Smooth muscle cell of the brain vasculature (primary cell): ENCODE results near the gene ARHGAP27.

Source experiments
- DNase-seq: peaks from one replicate; pipeline ENCODE4 v3.0.0-alpha.2; 2012; ENCODE audit warnings: low read depth, low spot score

ARHGAP27 gene

GRCh38 chr17:45385331-45385997 lies 47.2 kb downstream of the ARHGAP27 start:
- DNase-seq, result peak; percentile 65

GRCh38 chr17:45384789-45385262 lies 47.8 kb downstream of the ARHGAP27 start:
- no peak for DNase-seq

- no peak for DNase-seq
These were observed 48.5 kb downstream of the ARHGAP27 start for GRCh38 chr17:45384047-45384788.

GRCh38 chr17:45383003-45383402 lies 49.7 kb downstream of the ARHGAP27 start:
- no peak for DNase-seq

DNA sequence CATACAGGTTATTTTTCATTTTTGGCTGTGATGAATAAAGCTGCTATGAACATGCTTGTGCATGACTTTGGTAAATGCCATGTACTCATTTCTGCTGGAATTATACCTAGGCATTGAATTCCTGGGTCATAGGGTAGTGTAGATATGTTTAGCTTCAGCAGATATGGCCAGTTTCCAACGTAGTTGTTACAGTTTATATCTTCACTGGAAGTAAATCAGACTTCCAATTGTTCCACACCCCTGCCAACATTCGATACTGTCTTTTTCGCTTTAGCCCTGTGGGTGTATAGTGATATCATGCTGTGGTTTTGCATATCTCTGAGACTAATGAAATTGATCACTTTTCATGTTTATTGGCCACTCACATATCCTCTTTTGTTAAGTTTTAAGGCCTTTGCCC lies 50.4 kb downstream of the ARHGAP27 start:
- DNase-seq, result no peak

DNA sequence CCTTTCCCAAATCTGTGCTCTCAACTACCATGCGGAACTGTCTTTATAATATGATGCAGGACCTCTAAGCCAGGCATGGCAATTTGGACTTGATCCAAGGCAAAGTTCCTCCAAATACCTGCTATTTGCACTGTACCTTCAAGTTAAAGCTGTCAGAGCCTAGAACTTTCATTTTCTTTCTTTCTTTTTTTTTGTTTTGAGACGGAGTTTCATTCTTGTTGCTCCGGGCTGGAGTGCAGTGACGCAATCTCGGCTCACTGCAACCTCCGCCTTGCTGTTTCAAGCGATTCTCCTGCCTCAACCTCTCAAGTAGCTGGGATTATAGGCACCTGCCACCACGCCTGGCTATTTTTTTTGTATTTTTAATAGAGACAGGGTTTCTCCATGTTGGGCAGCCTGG lies 51.7 kb downstream of the ARHGAP27 start:
- no peak for DNase-seq

- no peak for DNase-seq
These were observed 52.5 kb downstream of the ARHGAP27 start for GRCh38 chr17:45380046-45380765.

- DNase-seq, result no peak
These were observed 55.3 kb downstream of the ARHGAP27 start for GRCh38 chr17:45377401-45377800.

DNA sequence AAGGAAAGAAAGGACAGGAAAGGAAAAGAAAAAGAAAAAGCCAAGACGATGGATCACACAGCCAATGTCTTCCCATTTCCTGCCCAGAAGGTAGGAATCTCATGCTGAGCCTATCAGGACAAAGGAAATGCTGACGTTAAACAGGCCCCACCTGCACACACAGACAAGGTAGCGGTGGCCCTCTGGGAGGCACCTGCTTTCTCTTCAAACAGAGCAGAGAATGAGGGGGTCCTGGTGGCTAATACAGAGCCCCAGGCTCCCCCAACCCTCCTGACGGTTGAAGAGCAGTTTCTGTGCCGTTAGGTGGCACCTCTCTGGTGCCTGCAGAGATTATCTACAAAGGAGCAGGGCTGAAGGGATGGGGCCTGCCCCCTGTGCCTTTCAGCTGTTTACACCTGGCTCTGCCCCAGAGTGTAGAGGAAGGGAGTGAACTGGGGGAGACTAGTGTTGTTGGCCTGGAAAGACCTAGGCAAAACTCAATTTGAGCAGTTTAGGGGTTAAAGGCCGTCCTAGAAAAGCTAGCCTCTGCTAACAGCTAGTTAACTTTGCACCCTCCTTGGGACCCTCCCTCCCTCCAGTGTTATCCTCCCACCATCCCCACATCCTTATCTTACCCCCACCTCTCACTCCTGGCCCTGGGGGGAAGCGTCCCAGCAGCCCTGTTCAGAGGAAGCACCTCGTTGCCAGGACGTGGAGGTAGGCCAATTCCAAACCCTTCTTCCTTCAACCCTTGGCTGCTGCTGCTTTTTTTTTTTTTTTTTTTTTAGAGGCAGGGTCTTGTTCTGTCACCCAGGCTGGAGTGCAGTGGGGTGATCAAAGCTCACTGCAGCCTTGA lies 56.3 kb downstream of the ARHGAP27 start:
- DNase-seq, result no peak

DNA sequence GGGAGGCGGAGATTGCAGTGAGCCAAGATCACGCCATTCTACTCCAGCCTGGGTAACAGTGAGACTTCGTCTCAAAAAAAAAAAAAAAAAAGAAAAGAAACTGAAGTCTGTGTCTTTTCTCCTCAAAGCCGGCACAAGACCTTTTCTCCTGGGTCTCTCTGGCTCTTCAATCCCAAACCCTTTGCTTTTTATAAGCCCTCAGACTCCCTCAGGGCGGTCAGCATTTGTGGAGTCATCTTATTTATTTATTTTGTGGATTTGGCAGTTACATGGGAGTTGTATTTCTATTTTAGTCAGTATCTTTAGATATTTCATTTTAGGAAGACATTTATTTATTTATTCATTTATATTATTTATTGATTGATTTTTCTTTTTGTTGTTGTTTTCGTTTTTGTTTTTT lies 58.2 kb downstream of the ARHGAP27 start:
- DNase-seq, result no peak

DNA sequence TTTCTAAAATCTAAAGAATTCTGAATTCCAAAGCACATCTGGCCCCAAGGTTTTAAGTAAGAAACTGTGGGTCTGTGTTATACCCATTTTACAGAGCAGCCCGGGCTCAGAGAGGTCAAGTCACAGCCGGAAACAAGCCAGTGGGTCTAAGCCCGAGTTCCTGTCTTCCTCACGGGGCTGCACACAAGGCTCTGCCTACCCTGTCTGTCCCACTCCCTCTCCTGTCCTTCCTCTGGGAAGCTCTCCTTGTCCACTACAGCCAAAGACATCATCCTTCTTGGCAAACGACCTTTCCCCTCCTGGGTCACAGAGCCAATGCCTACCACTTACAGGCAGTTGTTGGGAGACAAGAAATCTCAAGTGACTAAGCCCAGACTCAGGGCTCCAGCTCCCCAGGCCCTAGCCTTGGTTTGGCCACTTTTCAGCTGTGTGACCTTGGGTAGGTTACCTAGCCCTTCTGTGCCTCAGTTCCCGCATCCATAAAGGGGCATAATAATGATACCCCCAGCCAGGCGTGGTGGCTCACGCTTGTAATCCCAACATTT lies 60.3 kb downstream of the ARHGAP27 start:
- no peak for DNase-seq

- peak; percentile 95 for DNase-seq
These were observed 61.0 kb downstream of the ARHGAP27 start for GRCh38 chr17:45371414-45372324.

GRCh38 chr17:45370949-45371413 lies 61.7 kb downstream of the ARHGAP27 start:
- no peak for DNase-seq

GRCh38 chr17:45369421-45369820 lies 63.2 kb downstream of the ARHGAP27 start:
- no peak for DNase-seq

DNA sequence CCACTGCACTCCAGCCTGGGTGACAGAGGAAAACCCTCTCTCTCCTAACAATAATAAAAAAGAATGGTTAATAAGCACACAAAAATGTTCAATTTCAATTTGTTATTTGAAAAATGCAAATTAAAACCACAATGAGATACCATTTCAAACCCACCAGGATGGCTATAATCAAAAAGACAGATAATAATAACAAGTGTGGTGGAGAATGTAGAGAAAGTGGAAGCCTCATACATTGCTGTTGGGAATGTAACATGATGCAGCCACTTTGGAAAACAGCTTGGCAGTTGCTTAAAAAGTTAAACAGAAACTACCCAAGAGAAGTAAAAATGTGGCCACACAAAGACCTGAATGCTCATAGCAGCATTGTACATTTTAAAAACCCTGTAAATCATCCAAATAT lies 64.0 kb downstream of the ARHGAP27 start:
- DNase-seq, result no peak

- DNase-seq, result no peak
These were observed 65.5 kb downstream of the ARHGAP27 start for GRCh38 chr17:45367216-45367615.

DNA sequence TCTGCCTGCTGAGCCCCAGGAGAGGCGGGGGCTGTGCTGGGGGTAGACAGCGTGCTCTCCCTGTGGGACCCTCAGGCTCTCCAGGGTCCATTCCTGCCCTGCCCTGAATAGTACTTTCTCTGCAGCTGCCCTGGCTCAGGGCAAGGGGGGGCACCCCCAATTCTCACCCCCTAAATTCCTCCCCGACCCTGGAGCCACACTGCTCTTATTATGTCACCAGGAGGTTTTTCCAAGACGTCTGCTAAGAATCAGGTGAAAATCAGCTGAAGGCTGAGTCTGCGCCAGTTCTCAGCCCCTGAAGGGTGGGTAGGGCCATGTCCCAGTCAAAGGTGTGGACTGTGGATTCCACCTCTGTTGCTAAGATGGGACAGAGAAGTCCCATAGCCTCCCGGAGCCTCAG lies 66.0 kb downstream of the ARHGAP27 start:
- DNase-seq, result no peak

GRCh38 chr17:45366049-45366448 lies 66.6 kb downstream of the ARHGAP27 start:
- no peak for DNase-seq

- no peak for DNase-seq
These were observed 67.9 kb downstream of the ARHGAP27 start for GRCh38 chr17:45364531-45365390.
